ENCODE results near the gene AMPD1. TPM values are rescaled to one million over a fixed set of nuclear protein-coding genes. Genes with fewer than 3 reads are reported as not detected.

The AMPD1 gene
- total RNA-seq (not detected), polyA plus RNA-seq (not detected)

DNA sequence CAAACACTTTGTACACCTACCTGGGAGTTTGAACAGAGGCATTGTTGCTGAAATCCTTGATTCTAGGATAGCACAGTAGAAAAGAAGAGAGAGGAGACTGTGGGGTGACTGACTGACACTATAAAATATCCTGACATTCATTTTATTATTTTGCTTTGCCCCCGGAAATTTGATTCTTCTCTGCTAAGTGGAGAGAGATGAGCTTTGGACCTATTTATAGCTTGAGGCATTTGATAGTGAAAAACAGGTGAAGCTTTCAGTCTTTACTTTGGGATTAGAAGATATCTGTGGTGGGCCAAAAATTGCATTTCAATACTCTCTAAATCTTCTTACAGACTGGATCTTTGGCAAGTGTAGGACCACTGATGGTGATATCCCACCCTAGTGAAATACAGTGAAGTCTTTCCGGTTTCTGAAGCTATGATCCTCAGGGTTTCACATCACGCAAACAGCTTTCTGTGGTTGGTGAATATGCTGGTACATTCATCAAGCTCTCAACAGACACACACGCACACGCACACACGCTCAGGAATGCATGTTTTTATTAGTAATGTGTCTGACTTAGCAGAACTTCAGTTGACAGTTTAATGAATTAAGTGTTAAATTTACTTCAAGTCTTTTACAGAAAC lies at the start of gene AMPD1:
Gene AMPD1 (minus strand): TSS at position 117 of the 629 bp plus-strand sequence. CDS start 75 bp downstream, at position 42.
- H3K4me1 Mint-ChIP-seq, result no peaks in the 10 kb centered on the region
- Histone ChIP-seq H3K9me3 (ENCODE audit: low read length) (no peaks in the 10 kb centered on the region), H3K27ac (ENCODE audit: low read depth, low read length) (no peak within 1 kb of the TSS), H3K36me3 (ENCODE audit: insufficient read depth, low read length) (no peaks in the 10 kb centered on the region), H3K4me3 (ENCODE audit: low read length) (no peak within 1 kb of the TSS), H3K27me3 (ENCODE audit: insufficient read depth, low read length, poor library complexity, severe bottlenecking) (no peaks in the 10 kb centered on the region), H3K4me1 (ENCODE audit: insufficient read depth, low read length) (no peaks in the 10 kb centered on the region)
- H3K27me3 Mint-ChIP-seq, result peaks cover 16 to 23% of the 10 kb centered on the region in 2 donors
- H3K4me3 Mint-ChIP-seq, result no peak within 1 kb of the TSS
- H3K36me3 Mint-ChIP-seq, result no peaks in the 10 kb centered on the region
- no peak for DNase-seq
- no peaks in the 10 kb centered on the region for H3K9me3 Mint-ChIP-seq
- ChIA-PET CTCF (interaction anchor here (1.2 kb wide), 1 partner anchor 8 kb away, joined by 3 read pairs; no protein-coding TSS in a partner anchor), POLR2A (interaction anchor here (0.5 kb wide), 1 partner anchor 73 kb away, joined by 3 read pairs; no protein-coding TSS in a partner anchor)
- H3K27ac Mint-ChIP-seq, result no peak within 1 kb of the TSS

DNA sequence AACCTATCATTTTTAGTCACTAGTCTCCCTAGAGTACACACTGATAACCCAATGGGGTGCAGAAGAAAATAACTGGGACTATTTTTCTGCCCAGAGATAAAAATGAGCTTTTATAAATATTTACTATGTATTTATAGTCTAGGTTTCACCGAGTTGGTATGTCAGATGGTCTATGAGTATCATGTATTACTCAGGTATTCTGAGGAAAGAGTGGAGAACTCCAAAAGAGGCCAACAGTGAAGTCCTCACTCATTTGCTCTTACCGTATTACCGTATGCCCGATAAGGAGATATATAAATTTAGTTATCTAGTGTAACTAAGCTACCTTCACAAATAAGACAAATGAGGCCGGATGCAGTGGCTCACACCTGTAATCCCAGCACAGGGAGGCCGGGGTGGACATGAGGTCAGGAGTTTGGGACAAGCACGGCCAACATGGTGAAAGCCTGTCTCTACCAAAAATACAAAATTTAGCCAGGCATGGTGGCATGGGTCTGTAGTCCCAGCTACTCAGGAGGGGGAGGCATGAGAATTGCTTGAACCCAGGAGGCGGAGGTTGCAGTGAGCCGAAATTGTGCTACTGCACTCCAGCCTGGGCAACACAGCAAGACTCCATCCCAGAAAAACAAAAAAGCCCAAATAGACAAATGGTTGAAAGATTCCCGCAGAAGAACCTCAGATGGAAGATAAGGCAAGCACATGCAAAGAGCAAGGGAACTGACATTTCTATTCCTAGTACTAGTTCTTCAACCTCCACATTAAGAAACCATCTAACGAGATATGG lies 46.8 kb upstream of the AMPD1 start:
- no peaks in the 10 kb centered on the region for H3K9me3 Mint-ChIP-seq
- H3K36me3 ChIP-seq (ENCODE audit: insufficient read depth, low read length), result peaks cover 32% of the 10 kb centered on the region
- DNase-seq, result no peak
- peak overlapping the region in 2 of 8 donors; percentile 38 to 58 for H3K27ac Mint-ChIP-seq
- peak overlapping the region in 1 of 7 donors; percentile 23 for H3K4me3 Mint-ChIP-seq
- H3K27ac ChIP-seq (ENCODE audit: low read depth, low read length), result no peak overlapping the region
- POLR2A ChIA-PET, result no interaction called here
- peaks cover 20% of the 10 kb centered on the region for H3K4me1 ChIP-seq (ENCODE audit: insufficient read depth, low read length)
- H3K4me3 ChIP-seq (ENCODE audit: low read length), result no peak overlapping the region
- H3K36me3 Mint-ChIP-seq, result peaks cover 0 to 83% (median 11%) of the 10 kb centered on the region in 3 donors
- H3K27me3 ChIP-seq (ENCODE audit: insufficient read depth, low read length, poor library complexity, severe bottlenecking), result no peaks in the 10 kb centered on the region
- CTCF ChIA-PET, result interaction anchor here (1.2 kb wide), 1 partner anchor 24 kb away, joined by 3 read pairs; no protein-coding TSS in a partner anchor
- no peaks in the 10 kb centered on the region for H3K27me3 Mint-ChIP-seq
- H3K4me1 Mint-ChIP-seq, result peaks cover 69 to 79% (median 73%) of the 10 kb centered on the region in 3 donors
- H3K9me3 ChIP-seq (ENCODE audit: low read length), result no peaks in the 10 kb centered on the region

DNA sequence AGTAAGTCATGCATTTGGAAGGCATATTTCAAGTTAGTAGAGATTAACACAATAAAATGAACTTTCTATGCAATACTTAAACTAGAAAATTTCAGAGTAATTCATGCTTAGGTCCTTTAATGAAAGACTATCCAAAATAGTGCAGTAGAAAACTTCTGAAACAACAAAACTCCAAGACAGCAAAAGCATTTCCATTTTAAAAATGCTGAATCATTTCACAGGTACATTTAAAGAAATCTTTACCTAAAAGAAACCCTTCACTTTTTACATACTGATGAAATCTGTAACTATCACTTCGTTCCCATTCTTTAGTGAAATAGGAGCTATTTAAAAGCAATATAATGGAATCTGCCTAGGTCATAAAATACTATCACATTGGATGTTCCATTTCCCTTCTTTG lies 45.0 kb upstream of the AMPD1 start:
- no peak overlapping the region for H3K4me3 ChIP-seq (ENCODE audit: low read length)
- H3K4me1 ChIP-seq (ENCODE audit: insufficient read depth, low read length), result peaks cover 9% of the 10 kb centered on the region
- Mint-ChIP-seq H3K4me1 (peaks cover 53 to 72% (median 67%) of the 10 kb centered on the region in 3 donors), H3K27ac (peak overlapping the region in 2 of 8 donors; percentile 20), H3K4me3 (no peak overlapping the region), H3K36me3 (peaks cover 9 to 82% (median 21%) of the 10 kb centered on the region in 3 donors), H3K27me3 (no peaks in the 10 kb centered on the region), H3K9me3 (no peaks in the 10 kb centered on the region)
- H3K27ac ChIP-seq (ENCODE audit: low read depth, low read length), result no peak overlapping the region
- no peak for DNase-seq
- peaks cover 38% of the 10 kb centered on the region for H3K36me3 ChIP-seq (ENCODE audit: insufficient read depth, low read length)
- H3K9me3 ChIP-seq (ENCODE audit: low read length), result no peaks in the 10 kb centered on the region
- CTCF ChIA-PET, result no interaction called here
- POLR2A ChIA-PET, result interaction anchor here (0.6 kb wide), 1 partner anchor 103 kb away, joined by 3 read pairs; no protein-coding TSS in a partner anchor
- no peaks in the 10 kb centered on the region for H3K27me3 ChIP-seq (ENCODE audit: insufficient read depth, low read length, poor library complexity, severe bottlenecking)

DNA sequence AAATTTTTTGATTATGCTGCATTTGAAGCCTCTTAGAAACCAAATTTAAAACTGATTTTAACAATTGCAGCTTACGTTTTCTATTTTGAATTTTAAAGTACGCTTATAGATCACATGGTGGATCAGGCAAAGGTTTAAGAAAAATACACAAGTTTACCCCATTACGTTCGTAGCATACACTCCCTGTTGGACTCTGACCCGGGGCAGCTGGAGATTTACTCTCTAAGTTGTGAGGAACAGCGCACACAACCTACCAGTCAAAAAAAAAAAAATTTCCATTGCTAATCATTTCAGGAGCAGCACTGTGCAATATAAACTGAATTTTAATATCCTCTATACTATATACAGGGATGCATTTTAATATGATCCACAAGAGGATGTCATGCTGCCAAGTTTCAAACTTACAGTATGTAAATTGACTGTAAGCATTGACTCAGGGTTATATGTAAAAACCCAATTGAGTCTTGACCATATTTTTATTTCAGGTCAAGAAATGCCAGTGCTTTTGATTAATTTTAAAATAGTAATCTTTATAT lies 42.0 kb upstream of the AMPD1 start:
- CTCF ChIA-PET, result no interaction called here
- Histone ChIP-seq H3K4me1 (ENCODE audit: insufficient read depth, low read length) (no peaks in the 10 kb centered on the region), H3K4me3 (ENCODE audit: low read length) (no peak overlapping the region), H3K36me3 (ENCODE audit: insufficient read depth, low read length) (peaks cover 63% of the 10 kb centered on the region), H3K9me3 (ENCODE audit: low read length) (no peaks in the 10 kb centered on the region), H3K27ac (ENCODE audit: low read depth, low read length) (no peak overlapping the region), H3K27me3 (ENCODE audit: insufficient read depth, low read length, poor library complexity, severe bottlenecking) (no peaks in the 10 kb centered on the region)
- DNase-seq, result no peak
- peak overlapping the region in 2 of 8 donors; percentile 32 to 66 for H3K27ac Mint-ChIP-seq
- H3K27me3 Mint-ChIP-seq, result no peaks in the 10 kb centered on the region
- peaks cover 31 to 45% (median 39%) of the 10 kb centered on the region in 3 donors for H3K4me1 Mint-ChIP-seq
- peaks cover 9 to 87% (median 25%) of the 10 kb centered on the region in 3 donors for H3K36me3 Mint-ChIP-seq
- POLR2A ChIA-PET, result no interaction called here
- no peak overlapping the region for H3K4me3 Mint-ChIP-seq
- H3K9me3 Mint-ChIP-seq, result no peaks in the 10 kb centered on the region

DNA sequence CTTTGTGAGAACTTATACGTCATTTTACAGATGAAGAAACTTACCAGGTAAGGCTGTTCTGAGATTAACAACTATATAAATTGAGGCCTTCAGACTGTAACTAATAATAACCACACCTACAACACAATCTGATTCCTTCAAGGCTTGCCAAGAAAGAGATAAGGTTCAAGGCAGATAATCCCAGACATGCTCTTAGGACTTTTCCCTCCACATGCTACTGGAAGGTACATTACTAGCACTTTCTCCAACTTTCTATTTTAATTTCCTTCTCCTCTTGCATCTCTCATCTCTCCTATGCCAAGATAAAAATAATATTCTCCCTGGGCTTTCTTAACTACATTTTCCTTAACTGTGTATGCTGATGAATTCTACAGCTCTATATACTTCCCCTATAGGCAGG lies 40.1 kb upstream of the AMPD1 start:
- no peaks in the 10 kb centered on the region for H3K9me3 ChIP-seq (ENCODE audit: low read length)
- H3K4me3 ChIP-seq (ENCODE audit: low read length), result no peak overlapping the region
- Mint-ChIP-seq H3K9me3 (no peaks in the 10 kb centered on the region), H3K4me3 (no peak overlapping the region), H3K27me3 (no peaks in the 10 kb centered on the region), H3K36me3 (peaks cover 9 to 88% (median 26%) of the 10 kb centered on the region in 3 donors), H3K4me1 (peaks cover 22 to 33% (median 27%) of the 10 kb centered on the region in 3 donors), H3K27ac (peak overlapping the region in 1 of 8 donors; percentile 62)
- POLR2A ChIA-PET, result no interaction called here
- CTCF ChIA-PET, result no interaction called here
- no peaks in the 10 kb centered on the region for H3K27me3 ChIP-seq (ENCODE audit: insufficient read depth, low read length, poor library complexity, severe bottlenecking)
- no peaks in the 10 kb centered on the region for H3K4me1 ChIP-seq (ENCODE audit: insufficient read depth, low read length)
- DNase-seq, result no peak
- H3K36me3 ChIP-seq (ENCODE audit: insufficient read depth, low read length), result peaks cover 80% of the 10 kb centered on the region
- no peak overlapping the region for H3K27ac ChIP-seq (ENCODE audit: low read depth, low read length)

DNA sequence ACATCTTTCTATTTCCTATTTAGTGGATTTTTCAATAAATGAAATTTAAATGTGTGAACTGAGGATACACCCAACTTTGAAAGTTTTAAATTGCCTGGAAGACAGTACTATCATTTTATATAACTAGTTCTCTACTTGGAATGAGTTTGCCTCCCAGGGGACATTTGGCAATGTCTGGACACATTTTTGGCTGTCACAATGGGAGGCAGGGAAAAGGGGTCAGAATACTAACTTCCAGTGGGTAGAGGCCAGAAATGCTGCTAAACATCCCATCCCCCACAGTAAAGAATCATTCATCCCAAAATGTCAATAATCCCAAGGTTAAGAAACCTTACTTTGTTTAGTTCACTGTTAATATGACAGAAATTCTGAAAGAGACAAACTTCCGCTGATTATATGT lies 34.4 kb upstream of the AMPD1 start:
- H3K4me3 Mint-ChIP-seq, result no peak overlapping the region
- POLR2A ChIA-PET, result no interaction called here

DNA sequence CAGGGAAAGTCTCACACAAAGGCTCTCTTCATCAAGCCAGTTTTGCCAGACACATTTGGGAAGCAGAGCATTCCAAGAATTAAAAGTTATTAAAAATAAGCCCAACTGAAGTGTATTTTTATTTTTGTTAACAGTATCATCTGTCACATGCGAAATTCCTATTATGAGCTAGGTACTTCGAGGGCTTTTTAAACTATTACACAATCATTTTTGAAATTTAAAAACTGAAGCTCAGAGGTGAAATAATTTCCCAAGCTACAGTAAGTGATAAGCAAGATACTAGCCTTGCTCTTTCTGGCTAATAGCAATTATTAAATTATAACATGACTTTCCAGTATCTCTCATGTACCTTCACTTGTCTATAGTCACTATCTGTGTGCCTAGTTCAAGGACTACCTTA lies 33.2 kb upstream of the AMPD1 start:
- no peak for DNase-seq
- Histone ChIP-seq H3K9me3 (ENCODE audit: low read length) (no peaks in the 10 kb centered on the region), H3K27ac (ENCODE audit: low read depth, low read length) (no peak overlapping the region), H3K36me3 (ENCODE audit: insufficient read depth, low read length) (peaks cover 85% of the 10 kb centered on the region), H3K4me3 (ENCODE audit: low read length) (no peak overlapping the region), H3K4me1 (ENCODE audit: insufficient read depth, low read length) (no peaks in the 10 kb centered on the region), H3K27me3 (ENCODE audit: insufficient read depth, low read length, poor library complexity, severe bottlenecking) (no peaks in the 10 kb centered on the region)
- no peaks in the 10 kb centered on the region for H3K27me3 Mint-ChIP-seq
- no peaks in the 10 kb centered on the region for H3K9me3 Mint-ChIP-seq
- CTCF ChIA-PET, result no interaction called here
- POLR2A ChIA-PET, result no interaction called here
- no peak overlapping the region for H3K4me3 Mint-ChIP-seq
- peaks cover 11 to 16% (median 13%) of the 10 kb centered on the region in 3 donors for H3K4me1 Mint-ChIP-seq
- peaks cover 4 to 94% (median 34%) of the 10 kb centered on the region in 3 donors for H3K36me3 Mint-ChIP-seq
- H3K27ac Mint-ChIP-seq, result peak overlapping the region in 2 of 8 donors; percentile 64 to 65

More for the DNA sequence above, 34.4 kb upstream of the AMPD1 start:
- no peaks in the 10 kb centered on the region for H3K9me3 Mint-ChIP-seq
- peaks cover 11 to 16% (median 13%) of the 10 kb centered on the region in 3 donors for H3K4me1 Mint-ChIP-seq
- CTCF ChIA-PET, result no interaction called here
- Histone ChIP-seq H3K4me1 (ENCODE audit: insufficient read depth, low read length) (no peaks in the 10 kb centered on the region), H3K27ac (ENCODE audit: low read depth, low read length) (no peak overlapping the region), H3K36me3 (ENCODE audit: insufficient read depth, low read length) (peaks cover 87% of the 10 kb centered on the region), H3K9me3 (ENCODE audit: low read length) (no peaks in the 10 kb centered on the region), H3K27me3 (ENCODE audit: insufficient read depth, low read length, poor library complexity, severe bottlenecking) (no peaks in the 10 kb centered on the region), H3K4me3 (ENCODE audit: low read length) (no peak overlapping the region)
- H3K27me3 Mint-ChIP-seq, result no peaks in the 10 kb centered on the region
- H3K36me3 Mint-ChIP-seq, result peaks cover 4 to 95% (median 32%) of the 10 kb centered on the region in 3 donors
- no peak for DNase-seq
- peak overlapping the region in 5 of 8 donors; percentile 2 to 79 (median 60) for H3K27ac Mint-ChIP-seq

DNA sequence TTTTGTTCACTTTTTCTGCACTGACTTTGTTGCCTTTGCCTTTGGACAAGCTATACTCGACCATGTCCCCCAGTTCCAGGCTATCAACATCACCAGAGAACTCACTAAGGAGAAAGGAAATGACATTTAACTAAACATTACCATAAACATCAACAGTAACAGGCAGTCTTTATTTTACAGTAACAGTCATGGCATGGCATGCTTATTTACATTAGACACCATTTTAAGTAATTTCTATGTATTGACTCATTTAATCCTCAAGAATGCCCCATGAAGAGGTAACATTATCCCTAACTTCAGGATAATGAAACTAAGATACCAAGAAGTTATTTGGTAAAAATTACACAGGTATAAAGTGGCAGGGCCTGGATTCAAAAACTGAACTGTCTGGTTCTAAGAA lies 29.9 kb upstream of the AMPD1 start:
- peaks cover 1 to 6% (median 4%) of the 10 kb centered on the region in 3 donors for H3K4me1 Mint-ChIP-seq
- H3K36me3 ChIP-seq (ENCODE audit: insufficient read depth, low read length), result peaks cover 77% of the 10 kb centered on the region
- peak overlapping the region in 3 of 8 donors; percentile 51 to 68 (median 61) for H3K27ac Mint-ChIP-seq
- CTCF ChIA-PET, result no interaction called here
- H3K36me3 Mint-ChIP-seq, result peaks cover 10 to 92% (median 34%) of the 10 kb centered on the region in 3 donors
- H3K4me3 Mint-ChIP-seq, result no peak overlapping the region
- H3K4me3 ChIP-seq (ENCODE audit: low read length), result no peak overlapping the region
- no peaks in the 10 kb centered on the region for H3K9me3 ChIP-seq (ENCODE audit: low read length)
- no peaks in the 10 kb centered on the region for H3K4me1 ChIP-seq (ENCODE audit: insufficient read depth, low read length)
- DNase-seq, result no peak
- H3K9me3 Mint-ChIP-seq, result no peaks in the 10 kb centered on the region
- POLR2A ChIA-PET, result no interaction called here
- no peaks in the 10 kb centered on the region for H3K27me3 ChIP-seq (ENCODE audit: insufficient read depth, low read length, poor library complexity, severe bottlenecking)
- no peaks in the 10 kb centered on the region for H3K27me3 Mint-ChIP-seq
- H3K27ac ChIP-seq (ENCODE audit: low read depth, low read length), result no peak overlapping the region

Measured in CD8-positive, alpha-beta memory T cell (primary cell).